Activated naive CD8-positive, alpha-beta T cell treated with anti-CD3 and anti-CD28 coated beads for 36 hours (primary cell): ENCODE results near the gene MZT2A. TPM values are rescaled to one million over a fixed set of nuclear protein-coding genes. Genes with fewer than 3 reads are reported as not detected.
"Not testable (repeated sequence)": the region's sequence is repeated elsewhere in the genome, so short reads cannot be mapped to it uniquely, and the experiment has no call there.

Source experiments
- DNase-seq: peaks from one replicate; pipeline ENCODE4 v3.0.0; 2021
- H3K27ac Mint-ChIP-seq: one replicate; pipeline ENCODE4 v1.8.0; 2022; ENCODE audit warnings: mild to moderate bottlenecking, moderate library complexity, mixed read lengths
- H3K27me3 Mint-ChIP-seq: one replicate; pipeline ENCODE4 v1.8.0; 2022; ENCODE audit warnings: mild to moderate bottlenecking, mixed read lengths
- H3K36me3 Mint-ChIP-seq: one replicate; pipeline ENCODE4 v1.8.0; 2021; ENCODE audit warnings: mild to moderate bottlenecking, mixed read lengths
- H3K4me1 Mint-ChIP-seq: one replicate; pipeline ENCODE4 v1.8.0; 2021; ENCODE audit warnings: mixed read lengths
- H3K4me3 Mint-ChIP-seq: one replicate; pipeline ENCODE4 v1.8.0; 2022; ENCODE audit warnings: mild to moderate bottlenecking, moderate library complexity, mixed read lengths
- H3K9me3 Mint-ChIP-seq: one replicate; pipeline ENCODE4 v1.8.0; 2022; ENCODE audit warnings: mixed read lengths
- total RNA-seq, 2 experiments: library from RNA; stranded (reverse); gene quantifications; one replicate each; pipeline ENCODE4 v1.2.3, GENCODE V29; 2021

The MZT2A gene
- total RNA-seq, 2 experiments from 2014 or later: 191 to 205 TPM

- H3K27me3 Mint-ChIP-seq, H3K36me3 Mint-ChIP-seq, H3K9me3 Mint-ChIP-seq: not testable (repeated sequence)
- DNase-seq: peak; percentile 89
- H3K4me3 Mint-ChIP-seq: peak within 1 kb of the TSS; percentile 82
- H3K27ac Mint-ChIP-seq: peak within 1 kb of the TSS; percentile 73
- H3K4me1 Mint-ChIP-seq: peaks cover 21% of the 10 kb centered on the region
Observed at GRCh38 chr2:131527131-131528001, 35.2 kb upstream of the MZT2A start, which contains the start of gene CCDC74A. TSS of gene CCDC74A (plus strand) at chr2:131527888. CDS start at chr2:131527971, 83 bp downstream.

GRCh38 chr2:131525256-131525655 lies 33.1 kb upstream of the MZT2A start:
- H3K4me1 Mint-ChIP-seq: peaks cover 21% of the 10 kb centered on the region
- DNase-seq, H3K36me3 Mint-ChIP-seq: not testable (repeated sequence)

GRCh38 chr2:131521961-131522781 lies 30.0 kb upstream of the MZT2A start:
- no peaks in the 10 kb centered on the region for H3K9me3 Mint-ChIP-seq
- peaks cover 5% of the 10 kb centered on the region for H3K4me1 Mint-ChIP-seq
- H3K4me3 Mint-ChIP-seq: no peak overlapping the region
- peaks cover 2% of the 10 kb centered on the region for H3K36me3 Mint-ChIP-seq
- no peak for DNase-seq
- H3K27me3 Mint-ChIP-seq: no peaks in the 10 kb centered on the region
- no peak overlapping the region for H3K27ac Mint-ChIP-seq

More at GRCh38 chr2:131525256-131525655, 33.1 kb upstream of the MZT2A start:
- H3K27ac Mint-ChIP-seq, H3K9me3 Mint-ChIP-seq, H3K4me3 Mint-ChIP-seq, H3K27me3 Mint-ChIP-seq: not testable (repeated sequence)

- not testable (repeated sequence) for H3K27me3 Mint-ChIP-seq, H3K4me1 Mint-ChIP-seq, DNase-seq, H3K4me3 Mint-ChIP-seq, H3K36me3 Mint-ChIP-seq, H3K9me3 Mint-ChIP-seq, H3K27ac Mint-ChIP-seq
Observed at GRCh38 chr2:131521524-131521923, 29.3 kb upstream of the MZT2A start.

- Mint-ChIP-seq H3K36me3 (peaks cover 5% of the 10 kb centered on the region), H3K4me1 (no peaks in the 10 kb centered on the region), H3K27ac (no peak overlapping the region), H3K27me3 (no peaks in the 10 kb centered on the region), H3K9me3 (no peaks in the 10 kb centered on the region), H3K4me3 (no peak overlapping the region)
- DNase-seq: no peak
Observed at GRCh38 chr2:131520526-131520925, 28.3 kb upstream of the MZT2A start.

GRCh38 chr2:131519871-131520470 lies 27.8 kb upstream of the MZT2A start:
- not testable (repeated sequence) for H3K4me3 Mint-ChIP-seq, H3K36me3 Mint-ChIP-seq, H3K9me3 Mint-ChIP-seq, DNase-seq, H3K27ac Mint-ChIP-seq, H3K27me3 Mint-ChIP-seq, H3K4me1 Mint-ChIP-seq

GRCh38 chr2:131519466-131519865 lies 27.3 kb upstream of the MZT2A start:
- peaks cover 2% of the 10 kb centered on the region for H3K4me1 Mint-ChIP-seq
- DNase-seq: no peak
- peaks cover 5% of the 10 kb centered on the region for H3K36me3 Mint-ChIP-seq
- H3K9me3 Mint-ChIP-seq: no peaks in the 10 kb centered on the region
- no peaks in the 10 kb centered on the region for H3K27me3 Mint-ChIP-seq
- no peak overlapping the region for H3K27ac Mint-ChIP-seq
- H3K4me3 Mint-ChIP-seq: no peak overlapping the region

- H3K4me3 Mint-ChIP-seq, H3K9me3 Mint-ChIP-seq, H3K27me3 Mint-ChIP-seq, DNase-seq, H3K36me3 Mint-ChIP-seq, H3K4me1 Mint-ChIP-seq, H3K27ac Mint-ChIP-seq: not testable (repeated sequence)
Observed at GRCh38 chr2:131518531-131518930, 26.3 kb upstream of the MZT2A start.

GRCh38 chr2:131517856-131518255 lies 25.7 kb upstream of the MZT2A start:
- H3K4me1 Mint-ChIP-seq, H3K9me3 Mint-ChIP-seq, H3K27ac Mint-ChIP-seq, H3K4me3 Mint-ChIP-seq, H3K27me3 Mint-ChIP-seq, H3K36me3 Mint-ChIP-seq, DNase-seq: not testable (repeated sequence)

- no peaks in the 10 kb centered on the region for H3K9me3 Mint-ChIP-seq
- H3K4me3 Mint-ChIP-seq: peak overlapping the region; percentile 7
- DNase-seq: no peak
- H3K27ac Mint-ChIP-seq: no peak overlapping the region
- peaks cover 10% of the 10 kb centered on the region for H3K36me3 Mint-ChIP-seq
- no peaks in the 10 kb centered on the region for H3K27me3 Mint-ChIP-seq
- H3K4me1 Mint-ChIP-seq: peaks cover 7% of the 10 kb centered on the region
Observed at GRCh38 chr2:131517106-131517831, 25.1 kb upstream of the MZT2A start.

- not testable (repeated sequence) for DNase-seq, H3K9me3 Mint-ChIP-seq, H3K4me1 Mint-ChIP-seq, H3K27me3 Mint-ChIP-seq, H3K4me3 Mint-ChIP-seq, H3K27ac Mint-ChIP-seq
- peaks cover 10% of the 10 kb centered on the region for H3K36me3 Mint-ChIP-seq
Observed at GRCh38 chr2:131516621-131517020, 24.4 kb upstream of the MZT2A start.

GRCh38 chr2:131516011-131516410 lies 23.8 kb upstream of the MZT2A start:
- no peak for DNase-seq
- peaks cover 7% of the 10 kb centered on the region for H3K4me1 Mint-ChIP-seq
- H3K4me3 Mint-ChIP-seq: no peak overlapping the region
- H3K27ac Mint-ChIP-seq: no peak overlapping the region
- H3K27me3 Mint-ChIP-seq: no peaks in the 10 kb centered on the region
- H3K36me3 Mint-ChIP-seq: peaks cover 10% of the 10 kb centered on the region
- no peaks in the 10 kb centered on the region for H3K9me3 Mint-ChIP-seq

GRCh38 chr2:131515235-131515634 lies 23.0 kb upstream of the MZT2A start:
- not testable (repeated sequence) for H3K4me3 Mint-ChIP-seq, H3K4me1 Mint-ChIP-seq, H3K9me3 Mint-ChIP-seq, DNase-seq, H3K27ac Mint-ChIP-seq, H3K27me3 Mint-ChIP-seq
- peaks cover 10% of the 10 kb centered on the region for H3K36me3 Mint-ChIP-seq

- not testable (repeated sequence) for DNase-seq, H3K4me3 Mint-ChIP-seq, H3K27me3 Mint-ChIP-seq, H3K9me3 Mint-ChIP-seq, H3K4me1 Mint-ChIP-seq
- Mint-ChIP-seq H3K27ac (peak overlapping the region; percentile 34), H3K36me3 (peaks cover 10% of the 10 kb centered on the region)
Observed at GRCh38 chr2:131514408-131515166, 22.4 kb upstream of the MZT2A start.
